CD4-positive, alpha-beta memory T cell (primary cell): ENCODE measurements around the gene AGER. TPM values are rescaled to one million over a fixed set of nuclear protein-coding genes. Genes with fewer than 3 reads are reported as not detected.
"Not testable (repeated sequence)": the region's sequence is repeated elsewhere in the genome, so short reads cannot be mapped to it uniquely, and the experiment has no call there.

Experiments used
- CTCF ChIA-PET: fragments of 350-600 bp; sonication (Branson Sonifier 250); formaldehyde crosslinking; loops from one replicate; lab custom pipeline; 2021; ENCODE audit warnings: inconsistent platforms; ENCODE audit not compliant: partially characterized antibody; lab: Charles Lee
- POLR2A ChIA-PET: fragments of 350-600 bp; sonication (Branson Sonifier 250); formaldehyde crosslinking; loops from one replicate; lab custom pipeline; 2021; ENCODE audit not compliant: partially characterized antibody; lab: Charles Lee
- DNase-seq, 5 donors: peaks; one replicate each; pipeline versions ENCODE4 v3.0.0 to v3.0.0-alpha.2; 2020 to 2022; ENCODE audit warnings: mixed read lengths in 1 of 5
- H3K27ac ChIP-seq: one replicate; pipeline ENCODE4 v1.7.0; 2013; ENCODE audit warnings: low read depth, low read length
- H3K27me3 ChIP-seq: 2 replicates; pipeline ENCODE4 v1.7.0; 2013; ENCODE audit warnings: mild to moderate bottlenecking, low read length, moderate library complexity; ENCODE audit not compliant: insufficient read depth
- H3K36me3 ChIP-seq: 2 replicates; pipeline ENCODE4 v1.7.0; 2013; ENCODE audit warnings: mild to moderate bottlenecking, low read length, moderate library complexity; ENCODE audit not compliant: insufficient read depth
- H3K4me1 ChIP-seq: 2 replicates; pipeline ENCODE4 v1.7.0; 2013; ENCODE audit warnings: mild to moderate bottlenecking, low read length, moderate library complexity; ENCODE audit not compliant: insufficient read depth
- H3K4me3 ChIP-seq, 2 donors: one replicate each; pipeline ENCODE4 v1.7.0; 2013; ENCODE audit warnings: low read length in 2 of 2, mild to moderate bottlenecking in 1 of 2
- H3K9me3 ChIP-seq, 2 donors: one replicate each; pipeline ENCODE4 v1.7.0; 2013; ENCODE audit warnings: low read length in 2 of 2, control low read depth in 1 of 2; ENCODE audit not compliant: control insufficient read depth in 1 of 2
- H3K27ac Mint-ChIP-seq, 7 donors: one replicate each; pipeline ENCODE4 v1.8.0; 2020 to 2021; ENCODE audit warnings: mixed read lengths in 7 of 7, mild to moderate bottlenecking in 6 of 7, inconsistent platforms in 3 of 7, moderate library complexity in 3 of 7
- H3K27me3 Mint-ChIP-seq, 2 donors: one replicate each; pipeline ENCODE4 v1.8.0; 2020 to 2021; ENCODE audit warnings: mixed read lengths in 2 of 2
- H3K36me3 Mint-ChIP-seq, 2 donors: one replicate each; pipeline ENCODE4 v1.8.0; 2020 to 2021; ENCODE audit warnings: mixed read lengths in 2 of 2, inconsistent platforms in 1 of 2, mild to moderate bottlenecking in 1 of 2
- H3K4me1 Mint-ChIP-seq, 4 donors: one replicate each; pipeline ENCODE4 v1.8.0; 2020 to 2021; ENCODE audit warnings: mixed read lengths in 4 of 4, mild to moderate bottlenecking in 1 of 4
- H3K4me3 Mint-ChIP-seq, 8 donors: one replicate each; pipeline ENCODE4 v1.8.0; 2020 to 2021; ENCODE audit warnings: mixed read lengths in 8 of 8, mild to moderate bottlenecking in 7 of 8, moderate library complexity in 6 of 8, inconsistent platforms in 3 of 8
- H3K9me3 Mint-ChIP-seq, 8 donors: one replicate each; pipeline ENCODE4 v1.8.0; 2020 to 2021; ENCODE audit warnings: mixed read lengths in 8 of 8, mild to moderate bottlenecking in 5 of 8, inconsistent platforms in 3 of 8, moderate library complexity in 1 of 8
- intact Hi-C: fragments of 100-400 bp; cut with micrococcal nuclease; formaldehyde crosslinking; loops from one replicate; pipeline ENCODE4 v1.15.1; 2023
- polyA plus RNA-seq, 2 donors: library from polyadenylated mRNA; unstranded; fragments of 300-500 nt; fragmentation: Illumina TruSeq; gene quantifications; one replicate each; pipeline ENCODE4 v1.2.3, GENCODE V29; 2021
- total RNA-seq, 2 experiments: library from RNA; stranded (reverse); gene quantifications; one replicate each; pipeline ENCODE4 v1.2.3, GENCODE V29; 2021

Gene AGER
- total and polyA plus RNA-seq, 4 experiments from 2014 or later: 0.62 to 77.3 (median 74.8) TPM; not detected in 1

GRCh38 chr6:32146687-32147086 lies 37.4 kb downstream of the AGER start:
- H3K9me3 ChIP-seq: no peaks in the 10 kb centered on the region
- no peak overlapping the region for H3K27ac Mint-ChIP-seq
- no peak overlapping the region for H3K27ac ChIP-seq
- peaks cover 0 to 3% of the 10 kb centered on the region in 2 donors for H3K36me3 Mint-ChIP-seq
- H3K4me3 ChIP-seq: no peak overlapping the region
- peaks cover 6% of the 10 kb centered on the region for H3K27me3 ChIP-seq
- intact Hi-C loops: no loop called here
- no peak overlapping the region for H3K4me3 Mint-ChIP-seq
- CTCF ChIA-PET: interaction anchor here (1.2 kb wide), 1 partner anchor 28 kb away, joined by 3 read pairs; no protein-coding TSS in a partner anchor
- peaks cover 3% of the 10 kb centered on the region for H3K4me1 ChIP-seq
- no peaks in the 10 kb centered on the region for H3K36me3 ChIP-seq
- no peak for DNase-seq
- H3K27me3 Mint-ChIP-seq: peaks cover 25 to 27% of the 10 kb centered on the region in 2 donors
- POLR2A ChIA-PET: no interaction called here
- H3K9me3 Mint-ChIP-seq: peaks cover 0 to 6% (median 0%) of the 10 kb centered on the region in 8 donors
- H3K4me1 Mint-ChIP-seq: peaks cover 11 to 37% (median 22%) of the 10 kb centered on the region in 4 donors

- CTCF ChIA-PET: interaction anchor here (1.2 kb wide), 1 partner anchor 28 kb away, joined by 3 read pairs; no protein-coding TSS in a partner anchor
- Histone ChIP-seq H3K4me1 (peaks cover 3% of the 10 kb centered on the region), H3K9me3 (no peaks in the 10 kb centered on the region), H3K4me3 (no peak overlapping the region), H3K27me3 (peaks cover 6% of the 10 kb centered on the region), H3K36me3 (no peaks in the 10 kb centered on the region), H3K27ac (no peak overlapping the region)
- Mint-ChIP-seq H3K27me3 (peaks cover 24 to 27% of the 10 kb centered on the region in 2 donors), H3K36me3 (peaks cover 0 to 3% of the 10 kb centered on the region in 2 donors), H3K4me3 (no peak overlapping the region), H3K4me1 (peaks cover 11 to 33% (median 21%) of the 10 kb centered on the region in 4 donors), H3K9me3 (peaks cover 0 to 6% (median 0%) of the 10 kb centered on the region in 8 donors), H3K27ac (no peak overlapping the region)
- intact Hi-C loops: no loop called here
- POLR2A ChIA-PET: no interaction called here
- no peak for DNase-seq
Observed at GRCh38 chr6:32146287-32146686, 37.8 kb downstream of the AGER start.

GRCh38 chr6:32144238-32144637 lies 39.8 kb downstream of the AGER start:
- H3K27me3 Mint-ChIP-seq: peaks cover 12 to 17% of the 10 kb centered on the region in 2 donors
- H3K27me3 ChIP-seq, H3K9me3 Mint-ChIP-seq, POLR2A ChIA-PET, H3K36me3 Mint-ChIP-seq, H3K4me3 ChIP-seq, H3K9me3 ChIP-seq, H3K4me1 ChIP-seq, H3K27ac Mint-ChIP-seq, H3K4me3 Mint-ChIP-seq, intact Hi-C loops, H3K27ac ChIP-seq, DNase-seq, H3K36me3 ChIP-seq: not testable (repeated sequence)
- CTCF ChIA-PET: interaction anchor here (0.5 kb wide), 1 partner anchor 436 kb away, joined by 4 read pairs; no protein-coding TSS in a partner anchor
- H3K4me1 Mint-ChIP-seq: peaks cover 4 to 21% (median 12%) of the 10 kb centered on the region in 4 donors

- Histone ChIP-seq H3K4me3 (no peak overlapping the region), H3K4me1 (no peaks in the 10 kb centered on the region), H3K27ac (no peak overlapping the region), H3K9me3 (no peaks in the 10 kb centered on the region), H3K27me3 (no peaks in the 10 kb centered on the region), H3K36me3 (no peaks in the 10 kb centered on the region)
- ChIA-PET CTCF (interaction anchor here (0.6 kb wide), 1 partner anchor 305 kb away, joined by 3 read pairs; no protein-coding TSS in a partner anchor), POLR2A (interaction anchor here (0.6 kb wide), 1 partner anchor 804 kb away, joined by 6 read pairs; no protein-coding TSS in a partner anchor)
- Mint-ChIP-seq H3K4me3 (no peak overlapping the region), H3K9me3 (peaks cover 0 to 2% (median 0%) of the 10 kb centered on the region in 8 donors), H3K36me3 (no peaks in the 10 kb centered on the region), H3K4me1 (no peaks in the 10 kb centered on the region), H3K27me3 (peaks cover 2 to 3% of the 10 kb centered on the region in 2 donors), H3K27ac (no peak overlapping the region)
- no peak for DNase-seq
- intact Hi-C loops: no loop called here
Observed at GRCh38 chr6:32140420-32141046, 43.5 kb downstream of the AGER start.

DNA sequence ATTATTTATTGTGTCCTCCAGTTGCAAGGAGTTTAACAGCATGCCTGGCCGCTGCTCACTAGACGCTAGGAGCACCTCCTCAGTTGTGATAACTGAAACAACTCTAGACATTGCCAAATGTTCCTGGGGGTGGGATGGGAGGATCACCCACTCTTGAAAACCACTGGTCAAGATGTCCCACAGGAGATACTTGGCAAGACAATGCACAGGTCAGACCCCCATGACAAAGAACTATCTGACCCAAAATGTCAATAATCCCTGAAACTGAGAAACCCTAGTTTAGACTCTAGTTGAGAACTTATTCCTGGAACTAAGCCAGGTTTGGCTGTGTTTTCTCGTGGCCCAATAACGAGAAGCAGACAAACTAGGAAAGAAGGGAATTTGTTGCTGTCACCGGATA lies 44.5 kb downstream of the AGER start:
- H3K27ac ChIP-seq: no peak overlapping the region
- Mint-ChIP-seq H3K27ac (no peak overlapping the region), H3K9me3 (peaks cover 0 to 2% (median 0%) of the 10 kb centered on the region in 8 donors), H3K27me3 (peaks cover 2 to 3% of the 10 kb centered on the region in 2 donors), H3K36me3 (no peaks in the 10 kb centered on the region), H3K4me1 (no peaks in the 10 kb centered on the region), H3K4me3 (no peak overlapping the region)
- no peak for DNase-seq
- H3K27me3 ChIP-seq: no peaks in the 10 kb centered on the region
- no peaks in the 10 kb centered on the region for H3K9me3 ChIP-seq
- H3K4me3 ChIP-seq: no peak overlapping the region
- CTCF ChIA-PET: no interaction called here
- no peaks in the 10 kb centered on the region for H3K36me3 ChIP-seq
- POLR2A ChIA-PET: interaction anchor here (1.5 kb wide), 1 partner anchor 56 kb away, joined by 4 read pairs; no protein-coding TSS in a partner anchor
- intact Hi-C loops: no loop called here
- H3K4me1 ChIP-seq: no peaks in the 10 kb centered on the region

DNA sequence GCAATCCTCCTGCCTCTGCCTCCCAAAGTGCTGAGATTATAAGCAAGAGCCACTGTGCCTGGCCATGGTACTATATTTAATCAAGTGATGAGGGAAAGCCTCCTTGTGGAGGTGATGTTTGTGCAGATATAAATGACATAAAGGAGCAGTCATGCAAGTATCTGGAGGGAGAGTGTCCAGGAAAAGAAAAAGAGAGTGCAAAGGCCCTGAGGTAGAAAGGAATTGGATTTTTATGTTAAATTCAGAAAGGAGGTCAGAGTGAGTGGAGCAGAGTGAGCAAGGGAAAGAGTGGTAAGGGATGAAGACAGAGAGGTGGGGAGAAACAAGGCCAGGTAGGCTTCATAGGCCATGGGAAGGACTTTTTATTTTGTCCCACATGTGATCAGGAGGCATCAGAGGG lies 46.6 kb downstream of the AGER start:
- Histone ChIP-seq H3K9me3 (no peaks in the 10 kb centered on the region), H3K4me1 (no peaks in the 10 kb centered on the region), H3K27ac (no peak overlapping the region), H3K27me3 (no peaks in the 10 kb centered on the region), H3K36me3 (no peaks in the 10 kb centered on the region), H3K4me3 (no peak overlapping the region)
- intact Hi-C loops: no loop called here
- CTCF ChIA-PET: no interaction called here
- DNase-seq: no peak
- POLR2A ChIA-PET: no interaction called here
- H3K27me3 Mint-ChIP-seq: peaks cover 0 to 1% of the 10 kb centered on the region in 2 donors
- peaks cover 0 to 2% (median 0%) of the 10 kb centered on the region in 8 donors for H3K9me3 Mint-ChIP-seq
- no peak overlapping the region for H3K4me3 Mint-ChIP-seq
- H3K27ac Mint-ChIP-seq: no peak overlapping the region
- no peaks in the 10 kb centered on the region for H3K4me1 Mint-ChIP-seq
- no peaks in the 10 kb centered on the region for H3K36me3 Mint-ChIP-seq

- no peak overlapping the region for H3K4me3 Mint-ChIP-seq
- peaks cover 7 to 17% (median 12%) of the 10 kb centered on the region in 4 donors for H3K4me1 Mint-ChIP-seq
- intact Hi-C loops: no loop called here
- H3K27ac ChIP-seq: no peak overlapping the region
- ChIA-PET CTCF (no interaction called here), POLR2A (no interaction called here)
- DNase-seq: no peak
- peaks cover 0 to 3% (median 0%) of the 10 kb centered on the region in 8 donors for H3K9me3 Mint-ChIP-seq
- no peak overlapping the region for H3K27ac Mint-ChIP-seq
- H3K27me3 Mint-ChIP-seq: peaks cover 0 to 2% of the 10 kb centered on the region in 2 donors
- H3K27me3 ChIP-seq: no peaks in the 10 kb centered on the region
- peaks cover 0 to 7% of the 10 kb centered on the region in 2 donors for H3K36me3 Mint-ChIP-seq
- no peak overlapping the region for H3K4me3 ChIP-seq
- no peaks in the 10 kb centered on the region for H3K9me3 ChIP-seq
- no peaks in the 10 kb centered on the region for H3K36me3 ChIP-seq
- peaks cover 11% of the 10 kb centered on the region for H3K4me1 ChIP-seq
Observed at GRCh38 chr6:32133786-32134185, 50.3 kb downstream of the AGER start.
